Stomach (tissue), 9 donors: ENCODE measurements around the gene FGF5. TPM values are rescaled to one million over a fixed set of nuclear protein-coding genes. Genes with fewer than 3 reads are reported as not detected.
A peak's percentile ranks its signal among the peaks of the same experiment; 100 is the strongest.

ENCODE experiments used
- DNase-seq, 2 donors: peaks; one replicate each; pipeline versions ENCODE4 v3.0.0 to v3.0.0-alpha.2; 2013 to 2019
- H3K27ac ChIP-seq, 5 donors: fragments of 200-600 bp in 4 of 5; sonication (generic) in 4 of 5; one replicate each; pipeline ENCODE4 v1.5.1; 2013 to 2019; ENCODE audit warnings: mild to moderate bottlenecking in 1 of 5, moderate library complexity in 1 of 5
- H3K27me3 ChIP-seq, 3 donors: fragments of 200-600 bp; sonication (generic); one replicate each; pipeline ENCODE4 v1.5.1; 2017 to 2019; ENCODE audit warnings: mixed run types in 1 of 3
- H3K36me3 ChIP-seq, 4 donors: fragments of 200-600 bp; sonication (generic); 1 replicate in 3 of 4; 2 replicates in 1 of 4; pipeline ENCODE4 v1.5.1; 2016 to 2019
- H3K4me1 ChIP-seq, 4 donors: fragments of 200-600 bp; sonication (generic); one replicate each; pipeline ENCODE4 v1.5.1; 2016 to 2019
- H3K4me3 ChIP-seq, 4 donors: fragments of 200-600 bp; sonication (generic) in 3 of 4; one replicate each; pipeline ENCODE4 v1.5.1; 2016 to 2019; ENCODE audit warnings: mild to moderate bottlenecking in 1 of 4
- H3K9me3 ChIP-seq, 4 donors: fragments of 200-600 bp; sonication (generic); one replicate each; pipeline ENCODE4 v1.5.1; 2016 to 2019
- EP300 ChIP-seq: sonication (generic); formaldehyde crosslinking; IDR thresholded peaks from one replicate; pipeline ENCODE4 v1.6.1; 2017; ENCODE audit warnings: antibody characterized with exemption
- POLR2A ChIP-seq, 4 donors: fragments of 450-650 bp; IDR thresholded peaks; one replicate each; pipeline ENCODE4 v1.6.1; 2016; ENCODE audit warnings: antibody characterized with exemption in 4 of 4, control low read depth in 2 of 4, mild to moderate bottlenecking in 1 of 4, moderate library complexity in 1 of 4
- POLR2AphosphoS5 ChIP-seq, 3 donors: sonication (generic); formaldehyde crosslinking; IDR thresholded peaks; one replicate each; pipeline ENCODE4 v1.6.1; 2016; ENCODE audit warnings: antibody characterized with exemption in 3 of 3
- WGBS, 5 donors: extraction: QIAGEN DNeasy Blood & Tissue Kit in 3 of 5; methylation state at CpG; one replicate each; pipeline versions ENCODE4 v1.1.5 to v1.1.7; 2013 to 2018; 5-methylcytosine and 5-hydroxymethylcytosine counted together
- intact Hi-C: fragments of 100-400 bp; cut with DNase I; formaldehyde crosslinking; loops from one replicate; pipeline ENCODE4 v1.15.1; 2023; ENCODE audit warnings: low total_unique reads
- polyA plus RNA-seq, 3 donors: library from polyadenylated mRNA; stranded (reverse); fragments of 200-250 nt; gene quantifications; one replicate each; pipeline ENCODE4 v1.2.3, GENCODE V29; 2013
- total RNA-seq, 5 donors: library from RNA; depleted of rRNA; stranded (reverse); fragments of >200 nt; gene quantifications; one replicate each; pipeline versions ENCODE4 v1.1.0 to v1.2.3, GENCODE V29; 2014 to 2016
- TF ChIP-seq, protein P1 (sequence below), 7 experiments: fragments of 450-650 bp in 4 of 7; fragments of 200-600 bp in 3 of 7; sonication (generic) in 3 of 7; IDR thresholded peaks; one replicate each; pipeline ENCODE4 v1.5.1; 2016 to 2019; ENCODE audit warnings: antibody characterized with exemption in 7 of 7, control low read depth in 2 of 7, mild to moderate bottlenecking in 1 of 7
- donor health status: healthy with polysubstance abuse.
- donor health status: Bipolar disorder and iron deficiency.
- donor health status: healthy.

FGF5 gene
- total and polyA plus RNA-seq, 8 donors: 0.18 TPM; not detected in 7

DNA sequence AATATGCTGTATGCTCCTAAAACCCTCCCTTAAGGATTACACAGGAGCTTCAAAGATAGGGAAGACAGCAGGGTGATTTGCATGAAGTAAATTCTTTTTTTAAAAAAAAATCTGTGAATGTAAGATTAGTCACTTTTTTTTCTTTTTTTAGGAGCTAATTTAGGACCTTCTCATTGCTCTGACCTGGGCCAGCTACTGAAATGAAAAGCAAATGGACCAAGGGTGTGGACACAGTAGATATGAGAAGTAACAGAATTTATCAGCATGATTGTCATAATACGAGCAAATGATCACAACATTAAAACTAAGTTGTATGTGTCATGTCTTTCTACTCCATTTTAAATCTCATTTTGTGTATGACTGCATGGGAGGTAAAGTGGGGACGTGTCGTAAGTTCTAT lies 6.6 kb upstream of the FGF5 start:
- Histone ChIP-seq H3K27me3 (peaks cover 0 to 50% (median 17%) of the 10 kb centered on the region in 3 donors), H3K4me3 (no peak overlapping the region), H3K9me3 (no peaks in the 10 kb centered on the region), H3K4me1 (peaks cover 0 to 4% (median 0%) of the 10 kb centered on the region in 4 donors), H3K36me3 (no peaks in the 10 kb centered on the region), H3K27ac (no peak overlapping the region)
- intact Hi-C loops: no loop called here
- TF ChIP-seq POLR2A (IDR thresholded peaks at IDR 0.05): no peak
- TF ChIP-seq, protein P1, sequence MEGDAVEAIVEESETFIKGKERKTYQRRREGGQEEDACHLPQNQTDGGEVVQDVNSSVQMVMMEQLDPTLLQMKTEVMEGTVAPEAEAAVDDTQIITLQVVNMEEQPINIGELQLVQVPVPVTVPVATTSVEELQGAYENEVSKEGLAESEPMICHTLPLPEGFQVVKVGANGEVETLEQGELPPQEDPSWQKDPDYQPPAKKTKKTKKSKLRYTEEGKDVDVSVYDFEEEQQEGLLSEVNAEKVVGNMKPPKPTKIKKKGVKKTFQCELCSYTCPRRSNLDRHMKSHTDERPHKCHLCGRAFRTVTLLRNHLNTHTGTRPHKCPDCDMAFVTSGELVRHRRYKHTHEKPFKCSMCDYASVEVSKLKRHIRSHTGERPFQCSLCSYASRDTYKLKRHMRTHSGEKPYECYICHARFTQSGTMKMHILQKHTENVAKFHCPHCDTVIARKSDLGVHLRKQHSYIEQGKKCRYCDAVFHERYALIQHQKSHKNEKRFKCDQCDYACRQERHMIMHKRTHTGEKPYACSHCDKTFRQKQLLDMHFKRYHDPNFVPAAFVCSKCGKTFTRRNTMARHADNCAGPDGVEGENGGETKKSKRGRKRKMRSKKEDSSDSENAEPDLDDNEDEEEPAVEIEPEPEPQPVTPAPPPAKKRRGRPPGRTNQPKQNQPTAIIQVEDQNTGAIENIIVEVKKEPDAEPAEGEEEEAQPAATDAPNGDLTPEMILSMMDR (IDR thresholded peaks at IDR 0.05): no peak
- 66 to 80% (median 76%) methylated on average over 3 of the region's 3 CpGs for WGBS, 5 donors
- no peak for DNase-seq

DNA sequence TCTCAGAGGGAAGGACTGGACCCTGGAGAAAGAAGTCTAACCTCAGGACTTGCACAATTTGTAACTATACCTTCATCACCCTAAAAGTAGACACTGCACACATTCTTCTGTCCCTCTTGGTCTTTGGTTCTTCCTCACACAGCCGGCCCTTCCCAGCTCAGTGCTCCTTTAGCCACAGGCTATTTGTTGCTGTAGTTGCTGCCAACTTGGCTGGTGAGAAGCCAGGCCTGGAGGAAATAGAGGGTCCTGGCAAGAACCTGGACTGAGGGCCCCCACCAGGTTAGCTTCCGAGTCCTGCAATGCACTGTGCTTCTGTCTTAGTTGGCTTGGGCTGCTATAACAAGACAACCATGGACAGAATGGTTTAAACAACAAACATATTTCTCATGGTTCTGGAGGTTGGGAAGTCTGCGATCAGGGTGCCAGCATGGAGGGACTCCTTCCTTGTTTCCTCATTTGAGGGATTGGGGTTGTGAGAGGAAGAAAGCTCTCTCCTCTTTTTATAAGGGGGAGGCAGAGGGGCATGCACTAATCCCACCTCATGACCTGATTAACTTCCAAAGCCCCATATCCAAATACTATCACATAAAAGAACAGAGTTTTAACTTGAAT lies 4.4 kb upstream of the FGF5 start:
- DNase-seq: no peak
- no peaks in the 10 kb centered on the region for H3K9me3 ChIP-seq
- H3K4me1 ChIP-seq: peaks cover 5 to 26% (median 19%) of the 10 kb centered on the region in 4 donors
- H3K27ac ChIP-seq: no peak overlapping the region
- intact Hi-C loops: no loop called here
- H3K36me3 ChIP-seq: no peaks in the 10 kb centered on the region
- 90 to 97% (median 92%) methylated on average over 3 of the region's 3 CpGs for WGBS, 5 donors
- H3K27me3 ChIP-seq: peaks cover 11 to 66% (median 40%) of the 10 kb centered on the region in 3 donors
- no peak overlapping the region for H3K4me3 ChIP-seq
- TF ChIP-seq POLR2A (IDR thresholded peaks at IDR 0.05) (no peak), EP300 (no peak), POLR2AphosphoS5 (IDR thresholded peaks at IDR 0.05) (no peak)
- TF ChIP-seq, protein P1 (IDR thresholded peaks at IDR 0.05): no peak

DNA sequence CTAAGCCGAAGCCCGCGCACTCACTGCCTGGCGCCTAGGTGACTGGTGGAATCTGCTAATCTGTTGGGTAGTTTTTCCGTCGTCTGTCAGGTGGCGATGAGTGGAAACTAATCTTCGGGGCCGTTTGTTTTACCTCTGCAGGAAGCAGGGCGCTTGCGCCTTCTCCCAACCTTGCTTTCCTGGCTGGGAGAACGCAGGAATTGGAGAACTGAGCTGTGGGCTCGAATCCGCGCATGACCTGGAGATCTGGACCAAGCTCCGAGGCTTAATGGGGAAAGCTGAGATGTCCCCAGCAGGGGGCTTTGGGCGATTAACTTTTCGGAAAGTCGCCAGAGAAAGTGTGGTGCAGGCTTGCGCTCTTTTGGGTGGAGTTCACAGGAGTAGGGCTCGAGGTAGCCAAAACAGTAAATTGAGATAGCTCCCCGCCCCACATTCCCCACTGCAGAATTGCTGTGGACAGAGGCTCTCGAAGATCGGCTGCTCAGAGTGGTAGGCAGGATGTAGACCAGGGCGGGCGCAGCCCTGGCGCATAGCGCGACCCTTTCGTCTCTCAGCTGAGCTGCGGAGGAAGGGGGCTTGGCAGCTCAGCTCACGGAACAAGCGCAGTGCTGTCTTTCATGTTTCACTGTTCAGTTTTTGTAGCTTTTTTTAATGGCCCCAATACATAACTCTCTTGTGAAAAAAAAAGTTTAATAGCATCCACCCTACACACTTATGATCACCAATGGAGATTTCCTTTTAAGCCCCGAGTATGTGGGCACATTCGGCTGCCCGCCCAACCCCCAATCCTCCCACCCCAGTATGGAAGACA lies 2.7 kb upstream of the FGF5 start:
- intact Hi-C loops: no loop called here
- WGBS, 5 donors: 23 to 32% (median 26%) methylated on average over 27 to 36 of the region's 36 CpGs
- peaks cover 12 to 79% (median 55%) of the 10 kb centered on the region in 3 donors for H3K27me3 ChIP-seq

DNA sequence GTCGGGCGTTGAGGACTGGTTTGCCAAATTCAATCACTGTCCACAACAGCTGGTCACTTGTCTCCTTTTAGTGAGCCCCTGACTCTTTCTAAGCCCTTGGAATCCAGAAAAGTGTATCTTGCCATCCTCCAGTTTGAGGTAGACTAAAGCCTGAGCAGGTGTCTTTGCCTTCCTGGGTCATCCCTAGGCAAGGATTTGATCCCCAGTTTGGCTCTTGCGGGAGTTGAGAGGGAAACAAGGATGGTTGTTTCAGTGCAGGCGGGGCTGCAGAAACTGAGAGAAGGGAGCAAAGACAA lies 2.2 kb upstream of the FGF5 start:
- TF ChIP-seq, protein P1 (IDR thresholded peaks at IDR 0.05): no peak
- TF ChIP-seq POLR2AphosphoS5 (IDR thresholded peaks at IDR 0.05): no peak
- no peak for TF ChIP-seq POLR2A (IDR thresholded peaks at IDR 0.05)
- no peak for TF ChIP-seq EP300
- WGBS, 5 donors: 11 to 25% (median 18%) methylated on average over 4 of the region's 4 CpGs
- H3K36me3 ChIP-seq: no peaks in the 10 kb centered on the region
- intact Hi-C loops: no loop called here
- peaks cover 7 to 39% (median 25%) of the 10 kb centered on the region in 4 donors for H3K4me1 ChIP-seq
- DNase-seq: no peak
- no peaks in the 10 kb centered on the region for H3K9me3 ChIP-seq
- no peak overlapping the region for H3K4me3 ChIP-seq
- H3K27ac ChIP-seq: no peak overlapping the region
- H3K27me3 ChIP-seq: peaks cover 12 to 85% (median 60%) of the 10 kb centered on the region in 3 donors

More for the DNA sequence above, 2.7 kb upstream of the FGF5 start:
- H3K4me1 ChIP-seq: peaks cover 7 to 39% (median 25%) of the 10 kb centered on the region in 4 donors
- H3K36me3 ChIP-seq: no peaks in the 10 kb centered on the region
- H3K27ac ChIP-seq: no peak overlapping the region
- peak in 1 of 2 donors; percentile 13 for DNase-seq
- no peaks in the 10 kb centered on the region for H3K9me3 ChIP-seq
- H3K4me3 ChIP-seq: no peak overlapping the region
- TF ChIP-seq, protein P1 (IDR thresholded peaks at IDR 0.05): no peak
